Measurements from ENCODE around the gene GRIA2.
"Not testable (repeated sequence)": the region's sequence is repeated elsewhere in the genome, so short reads cannot be mapped to it uniquely, and the experiment has no call there.

The GRIA2 gene

GRCh38 chr4:157245351-157245750 is 24.8 kb downstream of the GRIA2 start:
- H3K27ac ChIP-seq: no peak overlapping the region
- H3K4me3 ChIP-seq: no peak overlapping the region

GRCh38 chr4:157246964-157247363 is 26.4 kb downstream of the GRIA2 start:
- no peak overlapping the region for H3K4me3 ChIP-seq
- no peak overlapping the region for H3K27ac ChIP-seq

GRCh38 chr4:157258165-157258564 is 37.6 kb downstream of the GRIA2 start:
- H3K27ac ChIP-seq, H3K4me3 ChIP-seq: not testable (repeated sequence)

GRCh38 chr4:157265281-157265680 is 44.8 kb downstream of the GRIA2 start:
- Histone ChIP-seq H3K27ac (no peak overlapping the region), H3K4me3 (no peak overlapping the region)

GRCh38 chr4:157270108-157270507 is 49.6 kb downstream of the GRIA2 start:
- H3K27ac ChIP-seq: no peak overlapping the region

GRCh38 chr4:157270552-157270951 is 50.0 kb downstream of the GRIA2 start:
- Histone ChIP-seq H3K27ac (no peak overlapping the region), H3K4me3 (no peak overlapping the region)

More at GRCh38 chr4:157270108-157270507, 49.6 kb downstream of the GRIA2 start:
- no peak overlapping the region for H3K4me3 ChIP-seq

- H3K4me3 ChIP-seq: no peak overlapping the region
These were observed 50.8 kb downstream of the GRIA2 start for GRCh38 chr4:157271166-157271869.

GRCh38 chr4:157280673-157281072 is 60.1 kb downstream of the GRIA2 start:
- Histone ChIP-seq H3K4me3 (no peak overlapping the region), H3K27ac (no peak overlapping the region)

More at GRCh38 chr4:157271166-157271869, 50.8 kb downstream of the GRIA2 start:
- H3K27ac ChIP-seq: no peak overlapping the region

GRCh38 chr4:157282019-157282418 is 61.5 kb downstream of the GRIA2 start:
- Histone ChIP-seq H3K27ac (no peak overlapping the region), H3K4me3 (no peak overlapping the region)

- H3K27ac ChIP-seq: no peak overlapping the region
- H3K4me3 ChIP-seq: no peak overlapping the region
These were observed 66.9 kb downstream of the GRIA2 start for GRCh38 chr4:157287445-157287844.

GRCh38 chr4:157290622-157291021 is 70.1 kb downstream of the GRIA2 start:
- Histone ChIP-seq H3K27ac (no peak overlapping the region), H3K4me3 (no peak overlapping the region)

GRCh38 chr4:157291071-157291470 is 70.5 kb downstream of the GRIA2 start:
- Histone ChIP-seq H3K27ac (no peak overlapping the region), H3K4me3 (no peak overlapping the region)

- H3K4me3 ChIP-seq: no peak overlapping the region
- H3K27ac ChIP-seq: no peak overlapping the region
These were observed 73.1 kb downstream of the GRIA2 start for GRCh38 chr4:157293673-157294072.

GRCh38 chr4:157294575-157294974 is 74.0 kb downstream of the GRIA2 start:
- Histone ChIP-seq H3K27ac (no peak overlapping the region), H3K4me3 (no peak overlapping the region)

GRCh38 chr4:157300701-157301100 is 80.2 kb downstream of the GRIA2 start:
- no peak overlapping the region for H3K4me3 ChIP-seq
- no peak overlapping the region for H3K27ac ChIP-seq

GRCh38 chr4:157303471-157303960 is 83.0 kb downstream of the GRIA2 start:
- no peak overlapping the region for H3K27ac ChIP-seq
- no peak overlapping the region for H3K4me3 ChIP-seq

- no peak overlapping the region for H3K27ac ChIP-seq
- no peak overlapping the region for H3K4me3 ChIP-seq
These were observed 84.2 kb downstream of the GRIA2 start for GRCh38 chr4:157304769-157305168.

GRCh38 chr4:157312702-157313101 is 92.2 kb downstream of the GRIA2 start:
- H3K4me3 ChIP-seq: no peak overlapping the region
- no peak overlapping the region for H3K27ac ChIP-seq

GRCh38 chr4:157314906-157315305 is 94.4 kb downstream of the GRIA2 start:
- Histone ChIP-seq H3K4me3 (no peak overlapping the region), H3K27ac (no peak overlapping the region)

- Histone ChIP-seq H3K27ac (no peak overlapping the region), H3K4me3 (no peak overlapping the region)
These were observed 95.4 kb downstream of the GRIA2 start for GRCh38 chr4:157315968-157316367.

- H3K4me3 ChIP-seq: no peak overlapping the region
- no peak overlapping the region for H3K27ac ChIP-seq
These were observed 99.6 kb downstream of the GRIA2 start for GRCh38 chr4:157320092-157320491.

GRCh38 chr4:157327666-157328065 is 107.1 kb downstream of the GRIA2 start:
- H3K27ac ChIP-seq: no peak overlapping the region
- H3K4me3 ChIP-seq: no peak overlapping the region

Data from skin epidermis (tissue), 12 donors.